Measurements from ENCODE around the gene BRMS1.

BRMS1 gene

DNA sequence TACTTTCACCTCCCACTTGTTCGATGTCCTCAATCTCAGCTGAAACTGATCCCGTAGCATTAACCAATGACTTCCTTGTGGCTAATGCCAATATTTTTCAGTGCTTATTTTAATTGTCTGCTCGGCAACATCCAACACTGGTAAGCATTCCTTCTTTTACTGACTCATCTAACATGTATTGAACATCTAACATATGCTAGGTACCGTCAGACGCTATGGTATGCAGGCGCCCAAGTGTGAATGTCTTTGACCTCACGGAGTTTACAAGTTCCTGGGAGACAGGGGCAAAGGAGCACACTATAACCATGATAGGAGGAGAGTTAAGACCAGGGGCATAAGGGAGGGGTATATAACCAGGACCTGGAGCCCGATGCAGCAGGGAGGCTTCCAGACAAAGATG lies 1.7 kb downstream of the BRMS1 start:
- TF ChIP-seq, protein P1, sequence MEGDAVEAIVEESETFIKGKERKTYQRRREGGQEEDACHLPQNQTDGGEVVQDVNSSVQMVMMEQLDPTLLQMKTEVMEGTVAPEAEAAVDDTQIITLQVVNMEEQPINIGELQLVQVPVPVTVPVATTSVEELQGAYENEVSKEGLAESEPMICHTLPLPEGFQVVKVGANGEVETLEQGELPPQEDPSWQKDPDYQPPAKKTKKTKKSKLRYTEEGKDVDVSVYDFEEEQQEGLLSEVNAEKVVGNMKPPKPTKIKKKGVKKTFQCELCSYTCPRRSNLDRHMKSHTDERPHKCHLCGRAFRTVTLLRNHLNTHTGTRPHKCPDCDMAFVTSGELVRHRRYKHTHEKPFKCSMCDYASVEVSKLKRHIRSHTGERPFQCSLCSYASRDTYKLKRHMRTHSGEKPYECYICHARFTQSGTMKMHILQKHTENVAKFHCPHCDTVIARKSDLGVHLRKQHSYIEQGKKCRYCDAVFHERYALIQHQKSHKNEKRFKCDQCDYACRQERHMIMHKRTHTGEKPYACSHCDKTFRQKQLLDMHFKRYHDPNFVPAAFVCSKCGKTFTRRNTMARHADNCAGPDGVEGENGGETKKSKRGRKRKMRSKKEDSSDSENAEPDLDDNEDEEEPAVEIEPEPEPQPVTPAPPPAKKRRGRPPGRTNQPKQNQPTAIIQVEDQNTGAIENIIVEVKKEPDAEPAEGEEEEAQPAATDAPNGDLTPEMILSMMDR (IDR thresholded peaks at IDR 0.05): no peak
- TF ChIP-seq ZFX (IDR thresholded peaks at IDR 0.05; ENCODE audit: borderline replicate concordance): no peak
- H3K27ac ChIP-seq: no peak overlapping the region

DNA sequence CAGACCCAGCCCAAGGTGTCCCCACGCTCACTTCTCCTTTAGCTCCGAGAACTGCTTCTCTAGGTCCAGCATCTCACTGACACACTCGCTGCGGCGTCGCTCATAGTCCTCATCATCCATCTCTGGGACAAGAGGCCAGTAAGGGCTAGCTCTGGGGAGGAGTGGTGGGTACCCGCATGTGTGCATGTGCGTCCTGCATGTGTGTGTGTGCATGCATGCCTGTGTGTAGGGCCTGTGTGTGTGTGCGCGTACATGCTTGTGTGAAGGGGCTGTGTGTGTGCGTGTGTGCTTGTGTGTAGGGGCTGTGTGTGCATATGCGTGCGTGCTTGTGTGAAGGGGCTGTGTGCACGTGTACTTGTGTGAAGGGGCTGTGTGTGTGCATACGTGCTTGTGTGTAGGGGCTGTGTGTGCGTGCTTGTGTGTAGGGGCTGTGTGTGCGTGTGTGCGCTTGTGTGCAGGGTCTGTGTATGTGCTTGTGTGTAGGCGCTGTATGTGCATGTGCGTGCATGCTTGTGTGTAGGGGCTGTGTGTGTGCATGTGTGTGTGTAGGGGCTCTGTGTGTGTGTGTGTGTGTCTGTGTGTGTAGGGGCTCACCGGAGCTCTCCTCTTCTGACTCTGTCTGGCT lies 3.3 kb downstream of the BRMS1 start:
- TF ChIP-seq, protein P1 (IDR thresholded peaks at IDR 0.05): no peak

DNA sequence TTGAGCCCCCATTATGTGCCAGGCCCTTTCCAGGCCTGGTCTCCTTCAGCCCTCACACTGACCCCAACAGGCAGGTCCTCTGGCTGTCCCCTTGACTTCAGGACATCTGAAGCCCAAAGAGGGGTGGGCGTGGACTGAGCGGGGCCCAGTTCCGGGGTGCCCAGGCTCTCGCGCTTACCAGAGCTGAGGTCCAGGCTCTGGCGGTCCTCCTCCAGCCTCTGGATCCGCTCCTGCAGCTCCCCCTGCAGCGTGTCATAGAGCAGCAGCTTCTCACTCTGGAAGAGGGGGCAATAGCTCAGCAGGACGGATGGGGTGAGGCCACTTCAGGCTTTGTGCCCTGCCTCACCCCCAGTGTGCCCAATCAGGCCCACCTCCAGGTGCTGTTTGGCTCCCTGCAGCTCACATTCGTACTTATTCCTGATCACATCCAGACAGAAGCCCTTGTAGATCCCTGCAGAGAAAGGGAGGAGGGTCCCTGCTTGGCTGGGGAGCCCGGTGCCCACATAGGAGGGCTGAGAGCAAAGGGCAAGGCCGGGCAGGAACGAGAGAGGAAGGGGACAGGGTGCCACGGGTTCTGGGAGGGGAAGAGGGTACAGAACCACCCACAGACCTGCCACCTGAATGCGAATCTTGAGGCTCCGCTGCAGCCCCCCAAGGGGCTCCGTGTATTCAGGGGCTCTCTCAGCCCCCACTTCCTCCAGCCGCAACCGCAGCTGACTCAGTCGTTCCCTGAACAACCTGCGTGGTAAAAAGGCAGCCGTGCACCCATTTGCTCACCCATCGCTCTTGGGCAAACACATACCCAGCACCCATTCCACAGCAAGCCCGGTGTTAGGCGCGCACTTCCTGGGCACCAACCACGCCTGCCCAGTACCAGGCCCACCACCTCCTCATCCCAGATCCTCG lies 4.1 kb downstream of the BRMS1 start:
- TF ChIP-seq, protein P1 (IDR thresholded peaks at IDR 0.05): no peak
- no peak for TF ChIP-seq ZFX (IDR thresholded peaks at IDR 0.05; ENCODE audit: borderline replicate concordance)
- H3K27ac ChIP-seq: no peak overlapping the region

More for the DNA sequence above, 3.3 kb downstream of the BRMS1 start:
- no peak overlapping the region for H3K27ac ChIP-seq

DNA sequence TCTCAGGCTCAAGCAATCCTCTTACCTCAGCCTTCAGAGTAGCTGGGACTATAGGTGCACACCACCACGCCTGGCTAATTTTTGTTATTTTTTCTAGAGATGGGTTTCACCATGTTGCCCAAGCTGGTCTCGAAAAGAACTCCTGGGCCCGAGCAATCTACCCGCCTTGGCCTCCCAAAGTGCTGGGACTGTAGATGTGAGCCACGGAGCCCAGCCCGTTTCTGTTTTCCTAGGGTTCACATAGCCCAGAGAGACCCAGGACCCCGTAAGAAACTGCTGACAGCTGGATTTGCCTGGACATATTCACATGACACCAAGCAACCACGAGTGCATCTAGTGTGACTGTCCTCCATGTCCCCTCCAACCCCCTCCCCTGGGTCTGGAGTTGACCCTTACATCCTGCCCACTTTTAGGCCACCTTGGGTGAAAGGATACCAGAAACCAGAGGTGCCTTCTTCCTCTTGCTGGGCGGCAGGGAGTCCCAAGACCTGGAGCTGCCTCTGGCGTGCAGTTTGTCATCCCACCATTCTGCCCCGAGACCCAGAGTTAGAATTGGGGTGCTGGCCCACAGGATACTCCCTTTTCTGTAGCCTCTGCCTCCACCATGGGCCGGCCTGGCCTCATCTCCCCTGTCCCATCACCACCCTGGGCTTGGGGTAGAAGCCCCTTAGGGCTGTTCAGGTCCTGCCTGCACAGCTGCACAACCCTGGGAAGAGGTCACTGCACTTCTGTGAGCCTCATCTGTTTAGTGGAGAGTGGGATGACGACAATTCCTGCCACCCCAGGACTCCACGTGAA lies 5.0 kb downstream of the BRMS1 start:
- TF ChIP-seq, protein P1 (IDR thresholded peaks at IDR 0.05): no peak
- no peak for TF ChIP-seq ZFX (IDR thresholded peaks at IDR 0.05; ENCODE audit: borderline replicate concordance)
- H3K27ac ChIP-seq: no peak overlapping the region

DNA sequence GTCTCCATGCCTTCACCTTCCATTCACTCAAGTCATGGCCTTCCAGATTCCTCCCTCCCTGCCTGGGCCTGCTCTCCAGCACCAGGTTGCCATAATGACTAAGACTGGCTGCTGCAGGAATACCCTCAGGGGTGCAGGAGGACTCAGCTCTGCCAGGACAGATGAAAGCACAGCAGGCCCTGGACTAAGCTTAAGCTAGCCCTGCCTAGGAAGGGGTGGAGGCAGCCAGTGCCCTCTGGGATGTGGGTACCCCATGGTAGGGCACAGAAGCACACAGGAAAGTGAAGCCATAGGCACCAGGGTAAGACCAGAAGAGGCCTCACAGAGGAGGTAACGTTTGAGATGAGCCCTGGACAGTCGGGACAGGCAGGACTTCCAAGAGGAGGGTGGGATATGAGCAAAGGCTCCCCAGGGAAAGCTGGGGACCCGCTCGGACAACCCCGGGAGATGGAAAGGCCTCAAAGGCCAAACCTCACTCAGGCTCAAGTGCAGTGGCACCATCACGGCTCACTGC lies 5.7 kb downstream of the BRMS1 start:
- TF ChIP-seq ZFX (IDR thresholded peaks at IDR 0.05; ENCODE audit: borderline replicate concordance): no peak
- TF ChIP-seq, protein P1 (IDR thresholded peaks at IDR 0.05): no peak
- H3K27ac ChIP-seq: no peak overlapping the region

DNA sequence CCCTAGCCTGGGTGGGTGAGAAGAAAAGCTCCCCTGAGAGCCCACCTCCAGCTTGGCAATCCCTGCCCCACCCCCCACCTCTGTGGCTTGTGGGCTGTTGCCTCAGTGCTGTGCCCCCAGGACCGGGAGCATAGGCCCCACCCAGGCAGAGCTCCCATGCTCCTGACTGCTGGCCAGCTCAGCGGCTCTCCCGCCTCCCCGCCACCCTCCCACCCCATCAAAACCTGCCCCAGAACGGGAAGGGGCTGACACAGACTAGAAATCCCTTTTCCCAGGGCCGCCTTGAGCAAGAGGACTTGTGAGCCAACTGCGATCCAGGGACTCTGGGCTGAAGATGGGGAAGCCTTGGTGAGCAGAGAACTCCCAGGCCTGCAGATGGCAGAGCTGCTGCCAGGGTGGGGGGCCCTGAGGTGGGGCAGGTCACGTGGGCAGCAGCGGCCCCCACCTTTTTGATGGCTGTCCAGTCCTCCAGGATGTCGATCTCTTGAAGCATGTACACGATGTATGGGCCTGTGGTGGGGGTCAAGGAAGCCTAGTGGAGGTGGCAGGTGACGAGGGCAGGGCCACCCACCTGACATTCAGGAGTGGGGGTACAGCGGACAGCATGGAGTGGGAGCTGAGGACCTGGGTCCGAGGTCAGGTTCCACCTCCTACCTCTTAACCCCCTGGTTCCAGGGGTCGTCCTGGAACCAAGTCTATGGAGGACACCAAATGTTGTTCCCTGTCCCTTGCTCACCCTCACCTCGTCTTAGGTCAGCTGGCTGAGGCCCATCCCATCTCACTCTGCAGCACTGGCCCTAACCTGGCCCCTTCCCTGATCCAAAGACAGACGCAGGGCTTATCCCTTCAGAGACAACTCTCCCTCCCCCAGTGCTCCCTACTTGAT lies 6.4 kb downstream of the BRMS1 start:
- no peak overlapping the region for H3K27ac ChIP-seq
- TF ChIP-seq, protein P1 (IDR thresholded peaks at IDR 0.05): no peak
- no peak for TF ChIP-seq ZFX (IDR thresholded peaks at IDR 0.05; ENCODE audit: borderline replicate concordance)
